Gastroesophageal sphincter (tissue), 4 donors: ENCODE results near the gene CCDC180. TPM values are rescaled to one million over a fixed set of nuclear protein-coding genes. Genes with fewer than 3 reads are reported as not detected.

Experiments used
- ATAC-seq: fragments of 150-250 bp; one replicate; pipeline ENCODE4 v1.9.1; 2016; ENCODE audit warnings: mild to moderate bottlenecking, moderate library complexity
- H3K27ac ChIP-seq, 4 donors: fragments of 200-600 bp; sonication (generic) in 3 of 4; 1 replicate in 3 of 4; 2 replicates in 1 of 4; pipeline ENCODE4 v1.5.1; 2016 to 2019
- H3K27me3 ChIP-seq: fragments of 200-600 bp; sonication (generic); one replicate; pipeline ENCODE4 v1.5.1; 2019
- H3K36me3 ChIP-seq, 2 donors: fragments of 200-600 bp; sonication (generic); one replicate each; pipeline ENCODE4 v1.5.1; 2019; ENCODE audit warnings: control low read depth in 1 of 2
- H3K4me1 ChIP-seq, 3 donors: fragments of 200-600 bp; sonication (generic); 1 replicate in 2 of 3; 2 replicates in 1 of 3; pipeline ENCODE4 v1.5.1; 2016 to 2019; ENCODE audit warnings: control low read depth in 2 of 3
- H3K4me3 ChIP-seq, 2 donors: fragments of 200-600 bp; sonication (generic); one replicate each; pipeline ENCODE4 v1.5.1; 2019; ENCODE audit warnings: mild to moderate bottlenecking in 1 of 2, moderate library complexity in 1 of 2
- H3K9me3 ChIP-seq, 3 donors: fragments of 200-600 bp; sonication (generic); one replicate each; pipeline ENCODE4 v1.5.1; 2017 to 2019; ENCODE audit warnings: control low read depth in 2 of 3
- CTCF ChIP-seq, 4 experiments: fragments of 200-600 bp in 2 of 4; fragments of 450-650 bp in 2 of 4; sonication (generic) in 1 of 4; IDR thresholded peaks; one replicate each; pipeline ENCODE4 v1.5.1; 2017 to 2019; ENCODE audit warnings: antibody characterized with exemption in 4 of 4, mild to moderate bottlenecking in 2 of 4, moderate library complexity in 2 of 4
- EP300 ChIP-seq: sonication (generic); formaldehyde crosslinking; IDR thresholded peaks from one replicate; pipeline ENCODE4 v1.6.1; 2017; ENCODE audit warnings: antibody characterized with exemption, mild to moderate bottlenecking
- POLR2A ChIP-seq, 2 donors: fragments of 450-650 bp; IDR thresholded peaks; one replicate each; pipeline ENCODE4 v1.6.1; 2017; ENCODE audit warnings: antibody characterized with exemption in 2 of 2, mild to moderate bottlenecking in 2 of 2, moderate library complexity in 1 of 2
- POLR2AphosphoS5 ChIP-seq: sonication (generic); formaldehyde crosslinking; IDR thresholded peaks from one replicate; pipeline ENCODE4 v1.6.1; 2017; ENCODE audit warnings: antibody characterized with exemption
- WGBS, 2 donors: methylation state at CpG; one replicate each; pipeline ENCODE4 v1.1.5; 2018; ENCODE audit warnings: low coverage in 1 of 2; 5-methylcytosine and 5-hydroxymethylcytosine counted together
- small RNA-seq, 4 donors: library from RNA; depleted of rRNA; stranded (forward); fragments of <200 nt; gene quantifications; one replicate each; pipeline ENCODE3, GENCODE V24; 2016
- total RNA-seq, 4 donors: library from RNA; depleted of rRNA; stranded (reverse); fragments of >200 nt; gene quantifications; one replicate each; pipeline ENCODE4 v1.1.0, GENCODE V29; 2016

The CCDC180 gene
- total RNA-seq, 4 donors from 2014 or later, result 0.12 to 9.8 (median 4.1) TPM

GRCh38 chr9:97357056-97357455 lies 49.6 kb downstream of the CCDC180 start:
- Histone ChIP-seq H3K27me3 (no peaks in the 10 kb centered on the region), H3K4me3 (no peak overlapping the region), H3K4me1 (no peaks in the 10 kb centered on the region), H3K36me3 (peaks cover 0 to 83% of the 10 kb centered on the region in 2 donors), H3K9me3 (no peaks in the 10 kb centered on the region), H3K27ac (no peak overlapping the region)
- WGBS, 2 donors, result 39 to 52% methylated on average over 3 of the region's 5 CpGs
- TF ChIP-seq POLR2AphosphoS5 (no peak), POLR2A (IDR thresholded peaks at IDR 0.05) (no peak), EP300 (no peak), CTCF (IDR thresholded peaks at IDR 0.05) (no peak)
- no peak for ATAC-seq

Small RNAs within 50 kb of the gene (small RNA-seq; reads per million reads assigned to genes)
- gene AL512590.2, result 0 reads per million in 4 donors
- 0 to 0.13 (median 0) reads per million in 4 donors for gene CCDC180

Other genes starting within 250 kb of the CCDC180 start
- 10 to 100 TPM; 10.1 to 21.4 (median 18.6) TPM for gene TDRD7, start 104.4 kb downstream of the CCDC180 start, total RNA-seq
- gene TMOD1, start 194.0 kb downstream of the CCDC180 start, total RNA-seq, result 10 to 100 TPM; 38.6 to 99.6 (median 76.7) TPM